IPS-11a (cell line): ENCODE measurements around the gene ETV4.

Experiments
- H3K4me3 ChIP-seq: one replicate; pipeline ENCODE4 v1.5.1; 2013; ENCODE audit warnings: low read depth, low read length, control low read depth

ETV4 gene

GRCh38 chr17:43547189-43547550 is 1.0 kb upstream of the ETV4 start:
- no peak overlapping the region for H3K4me3 ChIP-seq

DNA sequence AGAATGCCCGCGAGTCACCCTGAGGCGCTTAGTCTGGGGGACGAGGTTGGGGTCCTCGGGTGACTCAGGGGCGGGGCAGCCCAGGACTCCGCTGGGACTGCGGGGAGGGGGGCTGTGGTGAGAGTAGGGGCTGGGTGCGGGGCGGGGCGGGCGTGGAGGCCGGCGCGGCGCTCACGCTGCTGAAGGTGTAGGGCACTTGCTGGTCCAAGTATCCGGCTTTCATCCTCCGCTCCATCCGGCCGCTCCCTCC is 832 bp downstream of the ETV4 start:
- peak overlapping the region; percentile 82 for H3K4me3 ChIP-seq

- peak overlapping the region; percentile 82 for H3K4me3 ChIP-seq
Measured at GRCh38 chr17:43543771-43544575, 2.2 kb downstream of the ETV4 start.

- H3K4me3 ChIP-seq = peak overlapping the region; percentile 82
Measured at GRCh38 chr17:43543300-43543699, 2.8 kb downstream of the ETV4 start.

DNA sequence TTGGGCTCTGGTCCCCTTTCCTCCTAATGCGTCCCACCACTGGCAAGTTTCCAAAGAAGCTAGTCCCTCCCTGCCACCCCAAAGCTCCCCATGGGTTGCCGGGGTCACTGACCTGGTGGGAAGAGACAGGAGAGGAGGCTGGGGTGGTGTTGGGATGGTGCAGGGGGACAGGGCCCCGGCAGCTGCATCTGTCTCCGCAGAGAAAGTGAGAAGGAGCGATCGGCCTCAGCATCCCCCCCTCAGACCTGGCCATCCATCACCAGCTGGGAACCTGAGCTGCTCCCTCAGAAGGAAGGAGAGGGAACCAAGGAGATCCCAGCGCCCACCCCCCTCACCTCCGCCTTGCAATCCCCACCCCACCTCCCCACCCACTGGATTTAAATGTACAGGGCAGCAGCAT is 3.3 kb downstream of the ETV4 start:
- H3K4me3 ChIP-seq = no peak overlapping the region

- H3K4me3 ChIP-seq = no peak overlapping the region
Measured at GRCh38 chr17:43540821-43541674, 5.1 kb downstream of the ETV4 start.

DNA sequence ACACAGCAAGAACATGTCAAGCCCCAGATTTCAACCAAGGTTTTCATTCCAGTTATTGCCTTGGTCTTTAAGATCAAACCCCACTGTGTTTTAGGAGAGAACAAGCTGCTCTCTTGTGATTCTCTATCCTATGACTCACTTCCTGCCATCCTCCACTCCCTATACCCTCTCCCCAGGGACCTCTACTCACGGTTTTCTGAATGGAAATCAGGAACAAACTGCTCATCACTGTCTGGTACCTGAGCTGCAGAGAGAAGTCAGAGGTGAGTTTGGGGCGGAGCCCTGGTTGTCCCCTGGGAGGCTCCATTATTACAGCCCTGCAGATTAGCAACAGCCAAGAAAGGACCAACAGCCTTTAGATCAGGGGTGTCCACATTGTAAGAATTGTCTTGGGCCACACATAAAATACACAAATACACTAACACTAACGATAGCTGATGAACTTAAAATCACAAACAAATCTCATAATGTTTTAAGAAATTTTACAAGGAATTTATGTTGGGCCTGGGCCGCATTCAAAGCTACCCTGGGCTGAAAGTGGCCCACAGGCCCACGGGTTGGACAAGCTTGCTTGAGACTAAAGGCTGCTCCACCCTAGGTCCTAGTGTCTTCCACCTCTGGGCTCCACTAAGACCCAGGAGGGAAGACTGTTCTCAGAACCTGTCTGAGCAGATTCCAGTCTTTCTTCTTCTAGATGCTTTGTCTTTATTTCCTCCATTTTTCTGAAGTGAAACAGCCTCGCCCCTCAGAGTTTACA is 9.7 kb downstream of the ETV4 start:
- no peak overlapping the region for H3K4me3 ChIP-seq

- no peak overlapping the region for H3K4me3 ChIP-seq
Measured at GRCh38 chr17:43534909-43535308, 11.2 kb downstream of the ETV4 start.

- no peak overlapping the region for H3K4me3 ChIP-seq
Measured at GRCh38 chr17:43533699-43534098, 12.4 kb downstream of the ETV4 start.

- H3K4me3 ChIP-seq = no peak overlapping the region
Measured at GRCh38 chr17:43532581-43532980, 13.6 kb downstream of the ETV4 start.

- H3K4me3 ChIP-seq = no peak overlapping the region
Measured at GRCh38 chr17:43531955-43532354, 14.2 kb downstream of the ETV4 start.

- no peak overlapping the region for H3K4me3 ChIP-seq
Measured at GRCh38 chr17:43531082-43531378, 15.1 kb downstream of the ETV4 start.

DNA sequence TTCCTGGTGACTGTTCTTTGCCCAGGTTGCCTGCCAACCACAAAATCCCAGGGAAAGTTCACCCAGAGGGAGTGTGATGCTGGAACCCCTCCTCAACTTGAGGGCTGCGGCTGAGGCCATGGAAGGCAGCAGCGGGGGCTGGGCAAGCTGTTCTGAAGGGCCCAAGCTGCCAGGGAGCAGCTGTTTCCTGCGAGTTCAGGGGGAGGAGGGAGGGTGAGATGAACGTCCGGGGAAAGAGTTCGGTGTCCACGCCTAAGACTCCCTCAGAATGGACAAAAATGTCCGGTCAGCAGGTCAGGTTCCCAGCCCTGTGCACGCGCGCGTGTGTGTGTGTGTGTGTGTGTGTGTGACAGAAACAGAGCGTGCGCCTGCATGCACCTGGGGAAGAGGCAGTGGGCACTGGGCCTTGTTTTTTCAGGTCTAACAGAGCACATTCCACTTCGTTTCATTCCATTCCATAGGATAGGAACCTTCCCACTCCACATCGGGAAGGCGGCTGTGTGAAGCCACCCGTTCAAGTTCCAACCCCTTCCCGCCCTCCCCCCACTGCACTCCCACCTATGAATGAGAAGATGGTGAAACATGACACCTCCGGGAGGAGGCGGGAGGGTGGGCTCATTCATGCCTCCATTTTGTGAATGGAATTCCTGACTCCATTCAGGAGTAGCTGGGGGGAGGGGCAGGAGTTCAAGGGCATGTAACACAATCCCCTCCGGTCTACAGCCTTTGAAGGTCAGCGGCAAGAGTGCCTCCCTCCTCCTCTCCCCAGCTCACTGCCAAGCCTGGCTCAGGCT is 15.7 kb downstream of the ETV4 start:
- no peak overlapping the region for H3K4me3 ChIP-seq

DNA sequence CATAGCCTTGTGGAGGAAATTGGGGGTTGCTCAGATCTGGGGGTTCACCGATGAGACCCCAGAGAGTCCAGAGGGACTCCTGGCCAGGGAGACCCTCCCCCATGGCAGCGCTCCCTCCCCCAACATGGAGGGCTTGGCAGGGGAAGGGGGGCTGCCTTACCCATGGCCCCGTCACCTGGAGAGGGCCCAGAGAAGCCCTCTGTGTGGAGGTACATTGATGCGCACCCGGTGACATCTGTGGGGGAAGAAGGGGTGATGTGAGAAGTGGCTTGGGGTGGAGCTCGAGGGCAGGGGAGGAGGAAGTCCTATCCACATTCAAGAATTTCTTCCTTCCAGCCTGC is 16.2 kb downstream of the ETV4 start:
- no peak overlapping the region for H3K4me3 ChIP-seq

GRCh38 chr17:43528988-43529814 is 16.9 kb downstream of the ETV4 start:
- no peak overlapping the region for H3K4me3 ChIP-seq

- no peak overlapping the region for H3K4me3 ChIP-seq
Measured at GRCh38 chr17:43528319-43528987, 17.7 kb downstream of the ETV4 start.

DNA sequence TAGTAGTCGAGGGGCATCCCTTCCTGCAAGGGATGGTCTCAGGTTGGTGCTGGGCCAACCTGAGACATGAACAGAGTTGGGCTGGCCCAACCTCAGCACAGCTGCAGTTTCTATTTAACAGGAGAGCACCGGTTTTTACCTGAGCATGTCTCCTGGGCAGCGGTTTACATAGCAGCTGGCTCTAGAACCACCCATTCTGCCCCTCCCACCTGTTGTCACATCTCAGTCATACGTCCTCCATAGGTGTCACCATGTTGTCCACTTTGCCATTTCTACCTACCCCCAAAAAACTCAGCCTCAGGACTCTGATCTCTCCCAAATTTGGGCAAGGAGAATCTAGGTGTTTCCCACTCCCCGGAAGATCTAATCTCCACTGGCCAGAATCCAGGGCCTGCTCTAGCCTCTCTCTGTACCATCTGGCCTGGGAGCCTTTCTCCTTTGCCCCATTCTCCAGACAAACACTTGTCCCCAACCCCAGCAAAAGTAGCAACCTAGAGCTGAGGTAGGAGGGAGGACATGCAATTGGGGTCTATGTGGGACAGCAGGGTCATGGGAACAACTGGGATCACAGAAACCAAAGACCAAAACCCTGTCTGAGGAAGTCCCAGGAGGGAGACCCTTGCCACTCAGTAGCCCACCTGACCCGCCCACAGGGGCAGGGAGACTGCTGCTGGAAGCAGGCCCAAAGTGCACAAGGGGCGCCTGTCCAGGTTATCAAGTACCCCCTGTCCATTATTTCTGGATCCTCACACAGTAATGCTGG is 19.1 kb downstream of the ETV4 start:
- H3K4me3 ChIP-seq = no peak overlapping the region

GRCh38 chr17:43524945-43525575 is 21.1 kb downstream of the ETV4 start:
- H3K4me3 ChIP-seq = no peak overlapping the region

DNA sequence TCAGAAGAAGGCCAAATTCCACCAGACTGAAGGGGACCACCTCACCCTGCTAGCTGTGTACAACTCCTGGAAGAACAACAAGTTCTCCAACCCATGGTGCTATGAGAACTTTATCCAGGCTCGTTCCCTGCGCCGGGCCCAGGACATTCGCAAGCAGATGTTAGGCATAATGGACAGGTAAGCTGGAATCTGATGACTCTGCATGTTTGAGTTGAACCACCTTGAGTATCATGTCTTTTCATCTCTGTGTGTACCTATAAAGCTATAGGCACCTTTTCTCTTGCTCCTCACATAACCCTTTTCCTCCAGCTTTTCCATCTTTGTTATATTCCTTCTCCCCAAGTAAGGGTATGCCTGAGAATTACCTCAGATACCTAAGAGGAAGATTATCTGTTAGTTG is 24.8 kb downstream of the ETV4 start:
- H3K4me3 ChIP-seq = no peak overlapping the region
